HS-27A (cell line): ENCODE measurements around the gene AMIGO3.
A peak's percentile ranks its signal among the peaks of the same experiment; 100 is the strongest.
"Not testable (repeated sequence)": the region's sequence is repeated elsewhere in the genome, so short reads cannot be mapped to it uniquely, and the experiment has no call there.

ENCODE experiments used
- DNase-seq: peaks from one replicate; pipeline ENCODE4 v3.0.0-alpha.2; 2012; ENCODE audit warnings: low read depth, missing footprints

The AMIGO3 gene

DNA sequence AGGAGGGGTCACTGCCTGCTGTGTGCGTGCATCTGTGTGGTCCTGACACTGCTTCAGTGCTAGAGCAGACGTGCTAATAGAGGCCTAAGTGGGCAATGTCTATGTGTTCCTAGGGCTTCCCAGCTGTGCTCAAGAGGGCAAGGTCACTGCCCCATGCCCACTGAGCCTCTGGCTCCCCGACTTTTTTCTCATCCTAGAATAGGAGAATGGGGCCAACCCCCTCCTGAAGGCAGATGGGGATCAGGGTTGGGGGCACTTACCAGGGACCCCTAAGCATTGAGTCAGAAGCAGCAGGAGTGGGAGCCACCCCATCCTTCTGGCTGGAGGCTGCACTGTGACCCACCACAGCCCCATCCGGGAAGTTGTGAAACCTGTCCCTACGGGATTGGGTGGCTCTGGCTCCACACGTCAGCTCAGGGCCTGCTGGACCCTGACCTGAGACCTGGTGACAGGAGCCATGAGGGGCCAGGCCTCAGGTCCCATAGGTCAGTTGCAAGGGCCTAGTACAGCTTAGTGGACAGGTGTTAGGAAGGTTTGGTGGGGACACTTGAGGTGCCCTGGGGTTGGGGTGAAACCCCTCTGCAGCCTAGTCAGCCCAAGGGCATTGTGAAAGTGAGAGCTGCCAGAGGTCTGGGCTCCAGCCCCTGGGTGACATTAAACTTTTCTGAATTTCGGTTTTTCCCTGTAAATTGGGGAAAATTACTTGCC lies 31.0 kb downstream of the AMIGO3 start:
- not testable (repeated sequence) for DNase-seq

DNA sequence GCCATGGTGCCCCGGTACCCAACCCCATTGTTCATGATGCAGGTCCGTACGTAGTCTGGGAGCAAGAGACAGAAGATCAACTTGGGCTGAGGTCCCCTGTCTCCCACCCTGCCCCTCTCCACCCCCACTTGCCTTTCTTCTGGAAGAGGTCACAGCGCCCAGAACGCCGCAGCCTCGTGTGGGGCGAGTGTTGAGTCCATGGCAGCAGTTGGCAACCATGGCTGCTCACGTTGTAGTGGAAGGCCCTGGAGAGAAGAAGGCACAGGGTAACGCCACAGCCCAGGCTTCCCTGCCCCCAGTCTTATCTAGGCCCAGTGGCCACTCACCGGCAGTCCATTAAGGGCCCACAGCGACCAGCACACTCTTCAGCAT lies 32.1 kb downstream of the AMIGO3 start:
- DNase-seq: not testable (repeated sequence)

DNA sequence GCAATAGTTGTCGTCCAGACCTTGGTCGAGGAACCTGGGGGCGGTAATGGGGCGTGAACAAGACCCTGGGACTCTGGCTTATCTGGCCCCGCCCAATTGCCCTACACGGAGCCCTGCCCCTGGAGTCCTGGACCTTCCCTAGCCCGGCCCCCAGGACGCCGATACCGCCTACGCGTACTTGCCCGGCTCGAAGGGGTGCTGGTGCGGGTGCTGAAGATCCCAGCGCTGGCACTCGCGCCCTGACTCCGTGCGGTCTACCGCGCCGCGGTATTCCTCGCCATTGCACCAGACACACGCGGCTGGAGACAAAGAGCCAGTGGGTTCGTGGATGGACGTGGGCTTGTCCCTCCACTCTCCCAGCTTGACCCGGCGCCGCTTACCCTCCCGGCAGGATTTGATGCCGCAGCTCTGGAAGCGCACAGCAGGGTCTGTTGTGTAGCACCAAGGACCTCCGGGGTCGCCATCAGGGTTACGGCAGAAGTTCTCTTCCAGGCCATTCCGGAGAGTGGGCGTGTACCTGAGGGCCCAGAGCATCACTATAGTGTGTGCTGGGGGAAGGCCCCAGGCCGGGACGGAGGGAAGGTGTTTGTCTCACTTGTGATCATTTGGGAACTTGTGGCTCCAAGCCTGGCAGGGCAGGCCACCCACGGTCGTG lies 32.6 kb downstream of the AMIGO3 start:
- DNase-seq: not testable (repeated sequence)

DNA sequence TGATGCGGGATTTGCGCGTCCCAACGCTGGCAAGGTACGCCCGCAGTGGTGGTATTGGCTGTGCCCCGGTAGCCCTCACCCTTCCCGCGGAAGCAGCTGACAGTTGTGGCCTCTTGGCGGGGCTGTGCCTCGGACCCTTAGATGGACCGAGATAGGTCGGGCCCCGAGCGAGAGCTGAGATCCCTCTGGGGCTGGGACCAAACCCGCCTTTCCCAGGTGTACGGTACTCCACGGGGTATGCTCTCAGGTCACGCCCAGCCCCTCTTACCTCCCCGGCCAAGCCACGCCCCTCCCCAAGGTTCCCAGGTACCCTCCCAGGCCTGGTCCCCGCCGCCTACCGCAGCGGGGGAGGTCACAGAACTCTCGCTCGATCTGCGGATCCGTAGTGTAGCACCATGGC lies 33.1 kb downstream of the AMIGO3 start:
- DNase-seq: not testable (repeated sequence)

DNA sequence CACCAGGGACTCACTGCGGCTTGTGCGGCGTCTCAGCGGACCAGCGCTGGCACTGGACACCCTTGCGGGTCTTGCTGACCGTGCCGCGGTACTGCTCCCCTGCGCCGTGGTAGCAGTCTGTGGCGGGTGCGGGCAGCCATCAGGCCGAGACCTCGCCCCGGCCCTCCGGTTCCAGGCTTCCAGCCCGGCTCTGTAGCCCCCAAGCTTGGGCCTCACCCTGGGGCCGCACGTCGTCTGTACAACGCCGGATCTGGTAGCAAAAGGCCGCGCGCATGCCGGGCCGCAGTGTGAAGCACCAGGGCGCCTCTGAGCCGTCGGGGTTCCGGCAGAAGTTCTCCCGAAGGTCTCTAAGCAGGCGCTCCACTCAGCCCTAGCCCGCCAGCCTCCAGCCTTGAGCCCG lies 33.6 kb downstream of the AMIGO3 start:
- DNase-seq: not testable (repeated sequence)

DNA sequence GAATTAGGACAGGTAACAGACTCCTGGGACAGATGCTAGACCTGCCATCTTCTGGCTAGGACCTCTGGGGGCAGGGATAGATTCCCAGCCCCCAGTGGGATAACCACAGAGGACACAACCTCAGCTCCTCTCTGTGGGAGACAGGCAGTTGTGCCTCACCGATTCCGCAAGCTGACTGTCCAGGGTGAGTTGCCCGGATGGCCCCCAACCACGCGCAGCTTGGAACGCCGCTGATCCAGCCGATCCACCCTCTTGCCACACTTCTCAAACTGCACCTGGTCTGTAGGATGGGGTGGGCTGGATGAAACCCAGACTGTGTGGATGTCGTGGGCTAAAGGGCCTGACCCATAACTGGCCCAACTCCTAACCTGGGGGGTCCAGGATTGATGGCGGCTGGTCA lies 34.4 kb downstream of the AMIGO3 start:
- DNase-seq: not testable (repeated sequence)

DNA sequence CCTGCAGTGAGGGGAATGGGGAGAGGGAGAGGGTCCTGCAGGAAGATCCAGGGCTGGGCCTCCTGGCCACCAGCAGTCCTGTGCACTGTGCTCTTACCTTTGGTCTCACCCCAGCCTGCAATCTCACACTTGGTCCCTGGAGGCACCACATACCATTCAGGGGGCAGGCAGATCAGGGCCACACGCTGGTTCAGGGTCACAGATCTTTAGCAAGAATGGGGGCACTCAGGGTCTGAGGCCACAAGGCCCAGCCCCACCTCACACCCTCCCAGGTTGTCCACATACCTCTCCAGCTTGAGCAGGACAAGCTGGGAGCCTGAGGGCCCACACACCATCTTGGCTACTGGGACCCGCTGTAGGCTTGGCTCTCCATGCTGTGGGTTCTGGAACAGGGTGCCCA lies 35.0 kb downstream of the AMIGO3 start:
- not testable (repeated sequence) for DNase-seq

DNA sequence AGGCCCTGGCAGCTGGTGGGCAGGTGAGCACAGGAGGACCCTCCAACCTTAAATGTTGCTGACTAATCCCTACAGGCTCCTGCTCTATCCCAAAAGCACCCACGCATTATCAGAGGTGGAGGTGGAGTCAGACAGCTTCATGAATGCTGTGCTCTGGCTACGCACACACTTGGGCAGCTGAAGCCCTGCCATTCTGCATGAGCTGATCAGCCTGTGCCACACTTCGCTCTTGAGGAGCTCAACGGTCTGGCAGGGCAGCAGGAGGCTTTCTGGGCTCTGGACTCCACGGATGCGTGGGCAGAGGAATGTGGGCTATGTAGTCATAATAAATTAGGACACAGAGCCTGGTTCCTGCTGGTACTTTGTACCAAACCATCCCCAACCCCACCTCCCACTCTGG lies 36.3 kb downstream of the AMIGO3 start:
- DNase-seq: no peak

DNA sequence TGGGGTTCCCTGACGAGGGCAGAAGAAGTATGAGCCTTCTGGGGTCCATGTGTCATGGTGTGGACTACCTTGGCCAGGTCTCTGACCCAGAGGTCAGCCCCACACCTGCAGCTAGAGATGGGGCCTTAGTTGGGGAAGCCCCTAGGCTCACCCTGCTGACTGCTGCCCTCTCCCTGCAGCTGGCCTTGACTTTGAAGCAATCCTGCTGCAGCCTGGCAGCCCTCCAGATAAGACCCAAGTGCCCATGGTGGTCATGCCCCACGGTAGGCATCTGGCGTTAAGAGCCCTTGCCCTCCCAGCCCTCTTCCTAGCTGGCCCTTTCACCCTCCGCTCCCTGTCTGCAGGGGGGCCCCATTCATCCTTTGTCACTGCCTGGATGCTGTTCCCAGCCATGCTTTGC lies 37.9 kb downstream of the AMIGO3 start:
- DNase-seq: no peak

DNA sequence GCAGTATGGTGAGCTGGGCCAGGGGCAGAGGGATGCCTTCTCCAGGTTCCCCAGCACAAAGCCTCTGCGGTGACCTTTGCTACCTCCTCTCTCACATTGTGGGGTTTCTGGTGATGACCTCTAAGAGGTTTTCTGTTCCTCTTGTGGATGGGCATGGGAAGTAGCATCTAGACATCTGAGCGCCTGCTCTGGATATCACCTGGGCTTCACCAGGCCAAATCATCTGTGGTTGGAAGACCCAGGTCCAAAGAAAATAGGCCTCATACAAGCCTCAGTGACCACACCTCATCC lies 38.3 kb downstream of the AMIGO3 start:
- DNase-seq: no peak

DNA sequence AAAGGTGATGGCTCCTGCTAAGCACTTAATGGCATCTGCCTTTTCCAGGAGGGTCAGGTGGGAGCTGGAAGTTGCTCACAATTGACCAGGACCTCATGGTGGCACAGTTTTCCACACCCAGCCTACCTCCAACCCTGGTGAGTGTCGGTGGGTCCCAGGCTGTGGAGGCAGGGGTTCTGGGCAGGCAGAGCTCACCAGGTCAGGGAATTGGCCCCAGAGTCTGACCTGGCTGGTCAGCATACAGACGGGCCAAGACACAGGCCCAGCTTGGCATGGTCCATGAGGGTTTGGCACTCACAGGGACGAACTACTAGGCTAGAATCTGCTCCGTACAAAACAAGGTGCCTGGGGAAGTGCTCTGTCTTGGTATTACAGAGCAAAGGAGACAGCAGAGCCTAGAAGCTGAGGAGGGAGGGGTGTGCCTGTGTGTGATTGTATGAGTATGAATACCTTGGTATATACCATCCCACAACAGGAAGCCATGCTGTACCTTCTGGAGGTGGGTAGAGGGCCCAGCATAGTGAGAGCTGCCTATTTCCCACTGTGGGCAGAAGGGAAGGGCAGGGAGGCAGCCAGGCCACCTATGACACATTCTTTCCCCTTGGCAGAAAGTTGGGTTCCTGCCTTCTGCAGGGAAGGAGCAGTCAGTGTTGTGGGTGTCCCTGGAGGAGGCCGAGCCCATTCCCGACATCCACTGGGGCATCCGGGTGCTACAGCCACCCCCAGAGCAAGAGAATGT lies 38.8 kb downstream of the AMIGO3 start:
- no peak for DNase-seq

DNA sequence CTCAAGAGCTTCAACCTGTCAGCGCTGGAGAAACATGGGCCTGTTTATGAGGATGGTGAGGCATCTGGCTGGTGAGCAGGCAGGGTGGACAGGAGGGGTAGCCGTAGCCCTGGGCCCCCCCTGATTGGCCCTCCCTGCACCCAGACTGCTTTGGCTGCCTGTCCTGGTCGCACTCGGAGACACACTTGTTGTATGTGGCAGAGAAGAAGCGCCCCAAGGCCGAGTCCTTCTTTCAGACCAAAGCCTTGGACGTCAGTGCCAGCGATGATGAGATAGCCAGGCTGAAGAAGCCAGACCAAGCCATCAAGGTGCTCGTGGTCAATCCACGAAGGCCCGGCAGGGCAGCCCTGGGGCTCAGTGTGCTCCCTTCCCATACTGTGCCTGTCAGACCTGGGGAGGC lies 43.6 kb downstream of the AMIGO3 start:
- DNase-seq: no peak

DNA sequence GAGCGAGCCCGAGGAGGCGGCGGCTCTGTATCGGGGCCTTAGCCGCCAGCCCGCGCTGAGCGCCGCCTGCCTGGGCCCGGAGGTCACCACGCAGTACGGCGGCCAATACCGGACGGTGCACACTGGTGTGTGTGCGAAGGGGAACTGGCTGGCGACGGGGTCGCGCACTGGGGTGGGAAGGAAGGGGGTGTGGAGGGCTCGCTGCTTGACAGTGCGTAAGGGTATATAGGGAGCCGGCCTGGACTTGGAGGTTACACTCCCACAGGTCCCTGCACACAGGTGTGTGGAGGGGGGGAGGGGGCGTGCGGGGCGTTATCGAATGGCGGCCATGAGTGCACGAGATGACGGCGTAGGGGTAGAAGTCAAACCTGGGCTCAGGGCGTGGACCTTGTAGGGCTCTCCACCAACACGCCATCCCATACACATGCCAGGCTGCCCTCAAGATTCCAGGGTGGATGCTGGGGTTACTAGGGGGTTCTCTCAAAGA lies 44.9 kb downstream of the AMIGO3 start:
- no peak for DNase-seq

DNA sequence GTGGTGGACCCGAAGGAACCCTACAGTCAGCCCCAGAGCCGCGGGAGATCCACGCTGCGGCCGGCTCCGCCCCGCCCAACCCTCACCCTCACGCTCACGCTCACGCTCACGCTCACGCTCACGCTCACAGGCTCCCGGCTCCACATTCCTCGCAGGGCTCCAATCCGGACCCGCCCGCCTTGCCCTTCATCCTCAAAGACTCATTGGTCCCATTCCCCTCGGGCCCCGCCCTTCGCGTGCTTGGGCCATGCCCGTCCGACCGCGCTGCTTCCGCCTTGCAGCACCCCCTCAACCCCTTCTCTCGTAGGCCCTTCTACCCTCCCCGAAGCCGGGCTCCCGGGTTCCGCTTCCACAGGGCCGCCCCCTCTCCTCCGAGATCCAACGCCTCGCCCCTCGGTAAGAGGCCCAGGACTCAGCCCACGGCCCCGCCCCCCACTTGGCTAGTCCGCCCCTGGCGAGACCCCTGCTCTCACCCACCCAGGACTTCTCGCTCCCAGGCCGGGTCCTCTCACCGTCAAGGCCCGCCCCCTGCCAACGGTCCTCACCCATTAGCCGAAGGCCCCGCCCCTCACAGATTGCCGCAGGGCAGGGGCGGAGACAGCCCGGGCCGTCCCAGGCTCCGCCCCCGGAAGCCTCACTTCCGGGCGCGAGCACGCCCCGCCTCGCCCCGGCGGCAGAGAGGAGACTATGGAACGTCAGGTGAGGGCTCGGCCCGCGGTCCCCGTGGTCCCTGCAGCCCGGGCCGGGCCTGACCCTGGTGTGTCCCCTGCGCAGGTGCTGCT lies 45.6 kb downstream of the AMIGO3 start, which contains the start of gene APEH:
APEH (plus strand) TSS at position 637 of the 782 bp plus-strand sequence; CDS start at position 688, 51 bp downstream.
- DNase-seq: peak; percentile 97

DNA sequence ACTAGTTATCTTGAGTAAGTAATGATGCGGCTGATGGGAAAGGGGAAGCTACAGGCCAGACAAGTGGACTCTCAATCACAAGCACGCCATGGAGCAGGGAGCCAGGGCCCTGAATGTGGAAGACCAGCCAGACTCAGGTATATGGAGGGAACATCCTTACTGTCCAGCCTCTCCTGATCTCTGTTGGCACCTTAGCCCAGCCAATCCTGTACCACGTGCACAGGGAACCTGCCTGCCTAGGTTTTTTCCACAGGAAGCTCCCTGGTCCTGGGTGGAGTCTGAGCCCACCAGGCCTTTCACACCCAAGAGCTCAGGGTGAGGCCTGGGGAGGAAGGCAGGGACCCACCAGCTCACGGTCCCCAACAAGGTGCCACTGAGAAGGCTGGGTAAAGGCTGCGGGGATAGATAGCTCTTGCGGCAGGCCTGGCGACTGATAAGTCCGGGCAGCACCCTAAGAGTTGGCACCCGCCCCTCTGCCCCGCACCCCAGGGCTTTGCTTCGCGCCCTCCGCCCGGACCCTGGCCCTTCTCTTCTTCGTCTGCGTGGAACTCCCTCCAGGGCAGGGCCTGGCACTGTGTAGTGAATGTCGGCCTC lies 46.3 kb downstream of the AMIGO3 start:
- DNase-seq: peak; percentile 15

DNA sequence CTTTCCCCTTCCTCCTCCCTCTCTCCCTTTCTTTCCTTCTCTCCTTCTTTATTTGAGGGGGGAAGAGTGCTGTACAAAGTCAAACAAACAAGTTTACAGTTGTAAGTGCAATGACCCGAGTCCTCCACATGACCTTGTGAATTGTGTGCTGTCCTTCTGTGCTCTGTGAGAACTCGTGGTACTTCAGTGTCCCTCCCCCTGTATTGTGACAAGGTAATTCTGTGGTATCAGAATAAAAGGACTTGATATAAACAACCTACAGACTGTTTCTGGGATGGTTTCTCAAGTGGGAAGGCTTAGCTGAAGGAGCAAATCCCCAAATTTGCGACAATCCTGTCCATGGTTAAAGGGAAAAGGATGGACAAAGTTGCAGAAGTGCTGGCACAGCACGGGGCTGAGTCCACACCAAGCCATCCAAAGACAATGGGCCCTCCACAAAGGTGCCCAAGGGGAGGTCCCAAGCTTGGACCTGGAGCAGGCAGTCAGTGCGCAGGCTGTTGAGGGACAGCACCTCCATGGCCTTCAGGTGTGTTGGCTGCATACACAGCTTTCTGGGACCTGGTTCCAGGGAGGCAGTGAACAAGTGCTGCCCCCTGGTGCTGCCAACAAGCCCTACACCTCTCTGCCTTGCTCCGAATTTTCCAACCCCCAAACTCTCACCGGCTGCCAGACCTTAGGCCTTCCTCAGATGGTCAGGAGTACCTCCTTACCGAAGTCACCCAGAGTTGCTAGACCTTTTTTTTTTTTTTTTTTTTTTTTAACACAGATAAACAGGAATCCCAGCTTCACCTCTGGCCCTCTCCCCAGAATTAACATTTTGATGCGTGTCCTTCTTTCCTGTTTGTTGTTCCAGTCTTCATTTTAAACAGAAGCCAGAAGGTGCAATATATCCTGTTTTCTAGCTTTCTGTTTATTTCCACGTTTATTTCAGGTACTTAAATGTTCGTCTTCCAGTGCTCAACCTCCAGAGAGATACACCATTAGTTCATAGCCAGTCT lies 47.9 kb downstream of the AMIGO3 start:
- DNase-seq: peak; percentile 40

DNA sequence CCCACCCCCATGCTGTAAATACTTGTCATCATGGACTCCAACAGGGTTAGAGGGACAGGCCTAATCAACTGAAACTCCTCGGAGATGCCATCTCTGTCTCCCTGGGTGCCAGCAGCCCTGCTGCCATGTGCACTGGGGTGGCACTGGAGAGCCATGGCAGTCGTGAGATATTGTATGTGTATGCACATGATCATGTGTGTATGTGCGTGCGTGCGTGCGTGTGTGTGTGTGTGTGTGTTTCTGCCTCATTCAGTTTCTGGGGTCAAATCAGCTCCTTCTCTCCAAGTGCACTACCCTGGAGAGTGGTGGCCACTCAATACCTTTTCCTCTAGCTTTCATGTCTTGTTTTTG lies 48.6 kb downstream of the AMIGO3 start:
- DNase-seq: no peak

DNA sequence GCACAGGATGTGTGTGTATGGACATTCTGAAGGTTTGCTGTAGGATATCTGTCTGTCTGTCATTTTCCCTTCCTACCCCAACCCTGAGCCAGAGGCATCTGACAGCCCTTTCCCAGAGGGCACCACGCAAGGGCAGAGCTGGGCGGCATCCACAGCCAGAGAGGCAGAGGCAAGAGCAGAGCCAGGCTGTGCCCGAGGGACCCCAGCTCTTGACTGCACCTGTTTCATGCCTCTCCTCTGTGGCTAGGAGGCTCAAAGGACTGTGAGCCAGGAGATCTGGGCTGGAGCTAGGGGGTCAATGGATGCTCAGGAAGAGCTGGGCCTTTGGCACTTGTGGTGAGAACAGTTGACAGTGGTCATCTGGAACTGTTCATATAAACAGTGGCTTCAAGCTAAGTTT lies 50.1 kb downstream of the AMIGO3 start:
- no peak for DNase-seq

DNA sequence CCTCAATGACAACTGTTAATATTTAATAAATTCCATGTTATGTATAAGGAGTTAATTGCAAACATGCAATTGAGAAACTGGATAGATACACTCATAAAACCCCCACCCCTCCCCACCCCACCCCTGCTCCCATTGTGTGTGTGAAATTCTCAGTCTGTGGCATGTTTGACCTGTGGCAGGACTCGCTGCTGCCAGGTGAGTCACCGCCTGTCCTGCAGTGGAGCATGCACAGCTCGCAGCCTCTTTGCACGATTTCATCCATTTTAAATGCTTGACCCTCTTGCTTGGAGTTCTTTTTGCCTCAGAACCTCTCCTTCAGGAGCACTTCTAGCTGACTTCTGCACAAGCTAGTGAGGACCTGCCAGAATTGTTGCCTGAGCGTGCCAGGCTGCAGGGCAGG lies 50.6 kb downstream of the AMIGO3 start:
- DNase-seq: no peak

DNA sequence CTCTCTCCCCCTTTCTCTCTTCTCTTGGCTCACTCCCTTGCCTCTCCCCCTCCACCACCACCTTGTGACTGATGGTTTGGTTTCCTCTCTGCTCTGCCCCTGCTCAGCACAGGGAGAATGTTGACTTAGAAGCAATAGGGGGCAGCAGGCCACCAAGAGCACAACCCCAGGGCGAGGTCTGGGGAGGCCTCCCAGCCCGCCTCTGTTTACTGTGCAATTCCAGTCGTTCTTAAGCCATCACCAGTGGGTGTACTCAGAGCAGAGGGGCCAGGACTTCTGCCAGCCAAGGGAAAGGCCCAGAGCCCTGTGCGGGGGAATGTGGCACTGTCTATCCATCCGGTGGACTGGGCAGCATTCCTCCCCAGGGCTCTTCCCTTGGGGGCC lies 51.1 kb downstream of the AMIGO3 start:
- DNase-seq: no peak
